Measurements from ENCODE around the gene HSBP1L1. TPM values are rescaled to one million over a fixed set of nuclear protein-coding genes. Genes with fewer than 3 reads are reported as not detected.

Gene HSBP1L1
- total and polyA plus RNA-seq, 2 donors (not counting 3 experiments of a cell fraction or from before 2014, with no cell fraction given) = 5.2 to 7.1 TPM

DNA sequence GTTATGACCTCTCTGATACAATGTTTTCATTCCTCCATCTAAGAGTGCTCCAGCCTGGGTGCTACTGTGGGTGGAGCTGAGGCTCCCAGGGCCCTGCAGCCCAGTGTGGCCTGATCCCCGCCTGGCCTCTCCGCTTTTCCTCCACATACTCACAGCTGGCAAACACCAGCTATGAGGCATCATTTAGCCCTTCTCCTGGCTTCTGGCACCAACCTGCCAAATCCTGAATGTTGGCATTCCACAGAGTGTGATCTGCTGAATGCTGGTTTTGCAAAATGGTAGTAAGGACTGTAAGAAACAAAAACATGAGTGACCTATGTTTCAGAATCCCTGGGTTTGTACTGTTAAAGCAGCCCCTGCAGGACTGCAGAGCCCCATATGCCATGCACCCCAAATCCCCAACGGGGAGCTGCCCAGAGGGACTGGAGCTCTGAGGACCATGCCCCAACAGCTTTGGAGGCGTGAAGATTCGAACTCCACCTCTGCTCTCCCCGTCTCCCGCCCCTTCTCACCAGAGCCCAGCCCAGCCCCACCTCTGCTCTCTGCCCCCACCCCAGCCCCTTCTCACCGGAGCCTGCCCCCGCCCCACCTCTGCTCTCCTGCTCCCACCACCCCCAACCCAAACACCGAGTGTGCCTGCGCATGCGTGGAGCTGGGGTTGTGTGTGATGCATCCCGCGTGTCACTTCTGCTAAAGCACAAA, 17.2 kb upstream of the HSBP1L1 start:
- H3K79me2 ChIP-seq (ENCODE audit: control insufficient read depth, insufficient read depth, low read length) = peaks cover 28% of the 10 kb centered on the region
- ChIA-PET CTCF (interaction anchor here (0.9 kb wide), 1 partner anchor 213 kb away, joined by 3 read pairs; no protein-coding TSS in a partner anchor), POLR2A (no interaction called here)
- no peaks in the 10 kb centered on the region for H3K9me1 ChIP-seq (replicated peaks; ENCODE audit: control insufficient read depth, extremely low read depth, insufficient read depth, low read length)
- DNase-seq (ENCODE audit: low read depth, low spot score) (no peak), FAIRE-seq (no peak)
- no peaks in the 10 kb centered on the region for H4K20me1 ChIP-seq (replicated peaks; ENCODE audit: control insufficient read depth, extremely low read depth, insufficient read depth, low read length)
- H3K4me3 ChIP-seq (replicated peaks in 1 of 3; ENCODE audit: insufficient read depth in 1 of 3, low read depth in 1 of 3, low read length in 3 of 3) = no peak overlapping the region
- peaks cover 0 to 7% of the 10 kb centered on the region in 2 experiments for H3K36me3 ChIP-seq (ENCODE audit: control insufficient read depth in 2 of 2, extremely low read depth in 1 of 2, insufficient read depth in 2 of 2, low read length in 2 of 2)
- no peaks in the 10 kb centered on the region for H3K27me3 ChIP-seq (ENCODE audit: control insufficient read depth in 2 of 2, insufficient read depth in 2 of 2, low read length in 2 of 2)
- no TSS peak for BruUV-seq (replicated peaks)
- H2AFZ ChIP-seq (ENCODE audit: low read depth, low read length) = no peak overlapping the region
- TF ChIP-seq JUN (IDR thresholded peaks at IDR 0.05; ENCODE audit: borderline replicate concordance, insufficient read depth, insufficient read length, low read depth) (no peak), EZH2 (IDR thresholded peaks at IDR 0.05; ENCODE audit: borderline replicate concordance, low read depth, low read length, severe bottlenecking) (no peak), POLR2A (IDR thresholded peaks at IDR 0.05; ENCODE audit: low read depth, low read length) (no peak), FOS (IDR thresholded peaks at IDR 0.05; ENCODE audit: borderline replicate concordance, insufficient read depth, low read length) (no peak), MYC (IDR thresholded peaks at IDR 0.05; ENCODE audit: low read depth, low read length) (no peak), POLR2AphosphoS5 (IDR thresholded peaks at IDR 0.05; ENCODE audit: insufficient read depth, low read depth, low read length) (no peak), GATA2 (IDR thresholded peaks at IDR 0.05; ENCODE audit: insufficient read depth, insufficient read length, low read depth, low read length) (no peak)
- TF ChIP-seq, protein P1, sequence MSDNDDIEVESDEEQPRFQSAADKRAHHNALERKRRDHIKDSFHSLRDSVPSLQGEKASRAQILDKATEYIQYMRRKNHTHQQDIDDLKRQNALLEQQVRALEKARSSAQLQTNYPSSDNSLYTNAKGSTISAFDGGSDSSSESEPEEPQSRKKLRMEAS (IDR thresholded peaks at IDR 0.05; ENCODE audit: insufficient read depth, insufficient read length) = no peak
- TF ChIP-seq, protein P2, sequence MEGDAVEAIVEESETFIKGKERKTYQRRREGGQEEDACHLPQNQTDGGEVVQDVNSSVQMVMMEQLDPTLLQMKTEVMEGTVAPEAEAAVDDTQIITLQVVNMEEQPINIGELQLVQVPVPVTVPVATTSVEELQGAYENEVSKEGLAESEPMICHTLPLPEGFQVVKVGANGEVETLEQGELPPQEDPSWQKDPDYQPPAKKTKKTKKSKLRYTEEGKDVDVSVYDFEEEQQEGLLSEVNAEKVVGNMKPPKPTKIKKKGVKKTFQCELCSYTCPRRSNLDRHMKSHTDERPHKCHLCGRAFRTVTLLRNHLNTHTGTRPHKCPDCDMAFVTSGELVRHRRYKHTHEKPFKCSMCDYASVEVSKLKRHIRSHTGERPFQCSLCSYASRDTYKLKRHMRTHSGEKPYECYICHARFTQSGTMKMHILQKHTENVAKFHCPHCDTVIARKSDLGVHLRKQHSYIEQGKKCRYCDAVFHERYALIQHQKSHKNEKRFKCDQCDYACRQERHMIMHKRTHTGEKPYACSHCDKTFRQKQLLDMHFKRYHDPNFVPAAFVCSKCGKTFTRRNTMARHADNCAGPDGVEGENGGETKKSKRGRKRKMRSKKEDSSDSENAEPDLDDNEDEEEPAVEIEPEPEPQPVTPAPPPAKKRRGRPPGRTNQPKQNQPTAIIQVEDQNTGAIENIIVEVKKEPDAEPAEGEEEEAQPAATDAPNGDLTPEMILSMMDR (IDR thresholded peaks at IDR 0.05; ENCODE audit: extremely low read depth in 1 of 2, insufficient read depth in 1 of 2, low read depth in 1 of 2, low read length in 2 of 2) = no peak
- dilution Hi-C loops (cut with MboI; ENCODE audit: extremely low pct_ligation_motif_present, low sequenced_read_pairs) = no loop called here
- H3K9ac ChIP-seq (replicated peaks; ENCODE audit: extremely low read depth, insufficient read depth, low read length) = no peak overlapping the region
- H3K4me1 ChIP-seq (ENCODE audit: control insufficient read depth, extremely low read depth, insufficient read depth, low read length) = peaks cover 5% of the 10 kb centered on the region
- no peak overlapping the region for H3K4me2 ChIP-seq (ENCODE audit: insufficient read depth, low read length)
- no peak overlapping the region for H3K27ac ChIP-seq (ENCODE audit: insufficient read depth, low read depth, low read length)
- H3K9me3 ChIP-seq (replicated peaks; ENCODE audit: control insufficient read depth, insufficient read depth, low read length) = no peaks in the 10 kb centered on the region
- intact Hi-C loops (cut with micrococcal nuclease) = no loop called here
